K562 (cell line): ENCODE data around the gene TEKT2.

Source experiments
- RAD21 ChIP-seq, 2 experiments: fragments of 250-450 bp in 1 of 2; fragments of 450-650 bp in 1 of 2; sonication (Bioruptor Pico) in 1 of 2; formaldehyde crosslinking in 1 of 2; IDR thresholded peaks in 1 of 2; conservative IDR thresholded peaks in 1 of 2; 2 replicates each; pipeline versions ENCODE4 v1.4.0 to v1.8.0; 2020 to 2022; ENCODE audit warnings: mild to moderate bottlenecking in 2 of 2, moderate library complexity in 1 of 2
- SIX5 ChIP-seq, 2 experiments: IDR thresholded peaks; 2 replicates each; pipeline ENCODE4 v1.6.1; 2011; ENCODE audit warnings: low read length in 2 of 2, borderline replicate concordance in 1 of 2, low read depth in 1 of 2, mild to moderate bottlenecking in 1 of 2, moderate library complexity in 1 of 2; ENCODE audit not compliant: insufficient read depth in 1 of 2
- TF ChIP-seq, protein P1 (sequence below): fragments of 450-650 bp; IDR thresholded peaks from 2 replicates; pipeline ENCODE4 v1.6.1; 2017; ENCODE audit warnings: antibody characterized with exemption, mild to moderate bottlenecking
- TF ChIP-seq, protein P2 (sequence below), 3 experiments: IDR thresholded peaks in 2 of 3; conservative IDR thresholded peaks in 1 of 3; 2 replicates each; pipeline ENCODE4 v1.5.1; 2011 to 2012; ENCODE audit warnings: low read length in 3 of 3, mild to moderate bottlenecking in 3 of 3, control low read depth in 2 of 3, improper control_type of control experiment in 1 of 3, inconsistent platforms in 1 of 3, low read depth in 1 of 3, mixed read lengths in 1 of 3, moderate library complexity in 1 of 3; ENCODE audit not compliant: insufficient read depth in 2 of 3

DNA sequence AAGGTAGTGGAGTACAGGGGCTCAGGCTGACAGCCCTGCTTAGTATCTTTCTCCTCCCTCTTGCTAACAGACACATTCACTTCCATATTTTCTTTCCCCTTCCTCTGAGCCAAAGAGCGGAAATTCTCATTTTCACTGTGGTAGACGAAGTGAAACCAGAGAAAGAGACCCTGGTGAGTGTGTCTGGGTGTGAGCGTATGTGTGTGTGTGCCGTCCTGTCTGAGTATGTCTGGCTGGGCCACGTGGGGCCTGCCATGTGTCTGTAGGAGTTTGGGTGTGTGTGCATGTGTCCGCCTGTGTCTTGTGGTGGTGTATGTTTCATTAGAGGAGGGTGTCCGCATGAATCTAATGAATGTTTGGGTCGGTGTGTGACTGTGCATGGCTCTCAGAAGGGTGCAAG lies 39.5 kb downstream of the TEKT2 start:
- TF ChIP-seq, protein P1, sequence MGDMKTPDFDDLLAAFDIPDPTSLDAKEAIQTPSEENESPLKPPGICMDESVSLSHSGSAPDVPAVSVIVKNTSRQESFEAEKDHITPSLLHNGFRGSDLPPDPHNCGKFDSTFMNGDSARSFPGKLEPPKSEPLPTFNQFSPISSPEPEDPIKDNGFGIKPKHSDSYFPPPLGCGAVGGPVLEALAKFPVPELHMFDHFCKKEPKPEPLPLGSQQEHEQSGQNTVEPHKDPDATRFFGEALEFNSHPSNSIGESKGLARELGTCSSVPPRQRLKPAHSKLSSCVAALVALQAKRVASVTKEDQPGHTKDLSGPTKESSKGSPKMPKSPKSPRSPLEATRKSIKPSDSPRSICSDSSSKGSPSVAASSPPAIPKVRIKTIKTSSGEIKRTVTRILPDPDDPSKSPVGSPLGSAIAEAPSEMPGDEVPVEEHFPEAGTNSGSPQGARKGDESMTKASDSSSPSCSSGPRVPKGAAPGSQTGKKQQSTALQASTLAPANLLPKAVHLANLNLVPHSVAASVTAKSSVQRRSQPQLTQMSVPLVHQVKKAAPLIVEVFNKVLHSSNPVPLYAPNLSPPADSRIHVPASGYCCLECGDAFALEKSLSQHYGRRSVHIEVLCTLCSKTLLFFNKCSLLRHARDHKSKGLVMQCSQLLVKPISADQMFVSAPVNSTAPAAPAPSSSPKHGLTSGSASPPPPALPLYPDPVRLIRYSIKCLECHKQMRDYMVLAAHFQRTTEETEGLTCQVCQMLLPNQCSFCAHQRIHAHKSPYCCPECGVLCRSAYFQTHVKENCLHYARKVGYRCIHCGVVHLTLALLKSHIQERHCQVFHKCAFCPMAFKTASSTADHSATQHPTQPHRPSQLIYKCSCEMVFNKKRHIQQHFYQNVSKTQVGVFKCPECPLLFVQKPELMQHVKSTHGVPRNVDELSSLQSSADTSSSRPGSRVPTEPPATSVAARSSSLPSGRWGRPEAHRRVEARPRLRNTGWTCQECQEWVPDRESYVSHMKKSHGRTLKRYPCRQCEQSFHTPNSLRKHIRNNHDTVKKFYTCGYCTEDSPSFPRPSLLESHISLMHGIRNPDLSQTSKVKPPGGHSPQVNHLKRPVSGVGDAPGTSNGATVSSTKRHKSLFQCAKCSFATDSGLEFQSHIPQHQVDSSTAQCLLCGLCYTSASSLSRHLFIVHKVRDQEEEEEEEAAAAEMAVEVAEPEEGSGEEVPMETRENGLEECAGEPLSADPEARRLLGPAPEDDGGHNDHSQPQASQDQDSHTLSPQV: no peak
- TF ChIP-seq, protein P2, sequence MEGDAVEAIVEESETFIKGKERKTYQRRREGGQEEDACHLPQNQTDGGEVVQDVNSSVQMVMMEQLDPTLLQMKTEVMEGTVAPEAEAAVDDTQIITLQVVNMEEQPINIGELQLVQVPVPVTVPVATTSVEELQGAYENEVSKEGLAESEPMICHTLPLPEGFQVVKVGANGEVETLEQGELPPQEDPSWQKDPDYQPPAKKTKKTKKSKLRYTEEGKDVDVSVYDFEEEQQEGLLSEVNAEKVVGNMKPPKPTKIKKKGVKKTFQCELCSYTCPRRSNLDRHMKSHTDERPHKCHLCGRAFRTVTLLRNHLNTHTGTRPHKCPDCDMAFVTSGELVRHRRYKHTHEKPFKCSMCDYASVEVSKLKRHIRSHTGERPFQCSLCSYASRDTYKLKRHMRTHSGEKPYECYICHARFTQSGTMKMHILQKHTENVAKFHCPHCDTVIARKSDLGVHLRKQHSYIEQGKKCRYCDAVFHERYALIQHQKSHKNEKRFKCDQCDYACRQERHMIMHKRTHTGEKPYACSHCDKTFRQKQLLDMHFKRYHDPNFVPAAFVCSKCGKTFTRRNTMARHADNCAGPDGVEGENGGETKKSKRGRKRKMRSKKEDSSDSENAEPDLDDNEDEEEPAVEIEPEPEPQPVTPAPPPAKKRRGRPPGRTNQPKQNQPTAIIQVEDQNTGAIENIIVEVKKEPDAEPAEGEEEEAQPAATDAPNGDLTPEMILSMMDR (IDR thresholded peaks at IDR 0.05 in 2 of 3, conservative IDR thresholded peaks at IDR 0.05 in 1 of 3; ENCODE audit: insufficient read depth in 2 of 3, low read depth in 1 of 3, low read length in 3 of 3): no peak
- TF ChIP-seq SIX5 (IDR thresholded peaks at IDR 0.05; ENCODE audit: borderline replicate concordance in 1 of 2, insufficient read depth in 1 of 2, low read depth in 1 of 2, low read length in 2 of 2) (no peak), RAD21 (CRISPR knock-in tag; conservative IDR thresholded peaks at IDR 0.05 in 1 of 2, IDR thresholded peaks at IDR 0.05 in 1 of 2) (no peak)
